Ovary (tissue), 9 donors: ENCODE results near the gene GNAI3. TPM values are rescaled to one million over a fixed set of nuclear protein-coding genes. Genes with fewer than 3 reads are reported as not detected.

Source experiments
- DNase-seq, 5 donors: peaks; one replicate each; pipeline ENCODE4 v3.0.0-alpha.2; 2019 to 2020
- H3K27ac ChIP-seq, 2 donors: fragments of 200-600 bp; one replicate each; pipeline versions ENCODE4 v1.5.1 to v1.8.0; 2019 to 2022
- H3K27me3 ChIP-seq: fragments of 200-600 bp; one replicate; pipeline ENCODE4 v1.8.0; 2022
- H3K36me3 ChIP-seq: fragments of 200-600 bp; sonication (generic); one replicate; pipeline ENCODE4 v1.5.1; 2019
- H3K4me1 ChIP-seq: one replicate; pipeline ENCODE4 v1.8.1; 2013; ENCODE audit warnings: mild to moderate bottlenecking, moderate library complexity; ENCODE audit not compliant: insufficient read depth
- H3K4me3 ChIP-seq: fragments of 200-600 bp; sonication (generic); one replicate; pipeline ENCODE4 v1.5.1; 2017
- H3K9me3 ChIP-seq, 2 donors: fragments of 200-600 bp in 1 of 2; sonication (generic) in 1 of 2; one replicate each; pipeline versions ENCODE4 v1.5.1 to v1.8.1; 2013 to 2019; ENCODE audit warnings: mild to moderate bottlenecking in 1 of 2, moderate library complexity in 1 of 2
- EP300 ChIP-seq: sonication (generic); formaldehyde crosslinking; IDR thresholded peaks from one replicate; pipeline ENCODE4 v1.6.1; 2017; ENCODE audit warnings: antibody characterized with exemption
- POLR2A ChIP-seq: fragments of 450-650 bp; IDR thresholded peaks from one replicate; pipeline ENCODE4 v1.6.1; 2017; ENCODE audit warnings: antibody characterized with exemption, mild to moderate bottlenecking, moderate library complexity
- WGBS, 3 donors: extraction: QIAGEN DNeasy Blood & Tissue Kit in 1 of 3; methylation state at CpG; one replicate each; pipeline versions ENCODE4 v1.1.5 to v1.1.7; 2013 to 2017; 5-methylcytosine and 5-hydroxymethylcytosine counted together
- intact Hi-C, 4 donors: fragments of 100-400 bp; cut with DNase I; formaldehyde crosslinking; loops; one replicate each; pipeline versions ENCODE4 v1.11.0 to v1.15.1; 2022 to 2023
- polyA plus RNA-seq, 2 donors: library from polyadenylated mRNA; stranded (reverse); fragments of 200-250 nt in 1 of 2; fragments of 350-450 nt in 1 of 2; fragmentation: Illumina TruSeq in 1 of 2; extraction: RNeasy Lipid Tissue Mini Kit (QIAGEN cat#74804) in 1 of 2; gene quantifications; one replicate each; pipeline ENCODE4 v1.2.3, GENCODE V29; 2013 to 2014
- total RNA-seq, 7 donors: library from RNA; depleted of rRNA in 2 of 7; stranded (reverse); fragments of >200 nt in 2 of 7; fragmentation: NEBNext Ultra II Directional in 3 of 7; extraction: Animal tissue kit (Norgen Biotek cat#: 25700) in 3 of 7; gene quantifications; one replicate each; pipeline versions ENCODE4 v1.1.0 to v1.2.4, GENCODE V29; 2016 to 2023
- TF ChIP-seq, protein P1 (sequence below), 3 donors: fragments of 450-650 bp in 2 of 3; fragments of 200-600 bp in 1 of 3; IDR thresholded peaks; one replicate each; pipeline versions ENCODE4 v1.5.1 to v1.8.0; 2016 to 2022; ENCODE audit warnings: antibody characterized with exemption in 3 of 3, mild to moderate bottlenecking in 1 of 3
- donor health status: DM: no; HTN: no; CAD: no; lungs with moderate emphysema.
- donor health status: DM: no; HTN: no; CAD: no.
- donor health status: Bipolar disorder and iron deficiency.
- donor health status: DM: yes; HTN: yes; CAD: no.
- donor health status: DM: no; HTN: no; CAD: no.
- donor health status: DM: yes; HTN: yes; CAD: no.

Gene GNAI3
- total and polyA plus RNA-seq, 9 donors, result 3.0 to 6.2 (median 4.8) TPM

DNA sequence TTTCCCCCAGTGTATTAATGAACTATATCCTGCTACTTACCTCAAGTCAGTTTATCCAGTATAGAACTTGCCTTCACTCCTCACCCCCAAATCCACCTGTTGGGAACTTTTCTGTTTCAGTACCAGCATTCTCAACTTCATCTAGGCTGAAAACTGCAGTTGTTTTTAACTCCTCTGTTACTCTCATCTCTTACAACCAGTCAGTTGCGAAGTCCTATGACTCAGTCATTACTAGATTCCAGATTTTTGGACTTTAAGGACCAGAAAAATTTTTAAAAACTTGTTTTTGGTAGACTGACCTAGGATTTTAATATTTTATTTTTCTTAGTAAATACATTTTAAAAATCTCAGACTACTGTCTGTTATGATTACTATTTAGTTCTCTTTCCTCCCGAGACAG lies 8.1 kb downstream of the GNAI3 start:
- no peaks in the 10 kb centered on the region for H3K9me3 ChIP-seq

DNA sequence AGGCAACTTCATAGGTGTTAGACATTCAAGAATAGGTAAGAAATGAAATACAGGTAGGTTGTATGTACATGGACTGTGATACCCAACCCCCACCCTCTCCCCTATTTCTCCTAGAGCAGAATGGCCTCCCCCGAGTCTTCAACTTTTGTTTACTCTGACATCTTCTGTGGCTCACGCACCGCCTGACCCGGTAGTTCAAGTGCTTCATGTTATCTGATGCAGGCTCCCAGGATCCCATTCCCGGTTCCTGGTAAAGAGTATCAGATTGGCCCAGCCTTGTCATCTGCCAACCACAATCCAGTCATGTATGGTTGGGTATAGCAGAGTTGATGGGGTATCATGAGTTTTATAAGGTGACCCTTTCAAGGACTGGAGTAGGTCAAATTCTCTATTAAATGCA lies 9.1 kb downstream of the GNAI3 start:
- WGBS, 3 donors, result 94 to 96% (median 95%) methylated on average over 5 of the region's 5 CpGs
- H3K4me1 ChIP-seq, result peaks cover 3% of the 10 kb centered on the region

More for the DNA sequence above, 8.1 kb downstream of the GNAI3 start:
- no peak for TF ChIP-seq EP300
- no peak for TF ChIP-seq POLR2A
- TF ChIP-seq, protein P1, sequence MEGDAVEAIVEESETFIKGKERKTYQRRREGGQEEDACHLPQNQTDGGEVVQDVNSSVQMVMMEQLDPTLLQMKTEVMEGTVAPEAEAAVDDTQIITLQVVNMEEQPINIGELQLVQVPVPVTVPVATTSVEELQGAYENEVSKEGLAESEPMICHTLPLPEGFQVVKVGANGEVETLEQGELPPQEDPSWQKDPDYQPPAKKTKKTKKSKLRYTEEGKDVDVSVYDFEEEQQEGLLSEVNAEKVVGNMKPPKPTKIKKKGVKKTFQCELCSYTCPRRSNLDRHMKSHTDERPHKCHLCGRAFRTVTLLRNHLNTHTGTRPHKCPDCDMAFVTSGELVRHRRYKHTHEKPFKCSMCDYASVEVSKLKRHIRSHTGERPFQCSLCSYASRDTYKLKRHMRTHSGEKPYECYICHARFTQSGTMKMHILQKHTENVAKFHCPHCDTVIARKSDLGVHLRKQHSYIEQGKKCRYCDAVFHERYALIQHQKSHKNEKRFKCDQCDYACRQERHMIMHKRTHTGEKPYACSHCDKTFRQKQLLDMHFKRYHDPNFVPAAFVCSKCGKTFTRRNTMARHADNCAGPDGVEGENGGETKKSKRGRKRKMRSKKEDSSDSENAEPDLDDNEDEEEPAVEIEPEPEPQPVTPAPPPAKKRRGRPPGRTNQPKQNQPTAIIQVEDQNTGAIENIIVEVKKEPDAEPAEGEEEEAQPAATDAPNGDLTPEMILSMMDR (IDR thresholded peaks at IDR 0.05), result no peak
- intact Hi-C loops, result loop anchor here in 1 of 4 donors (10.0 kb wide), 1 partner anchor 428 kb away; the partner anchor contains the start of gene AHCYL1
- DNase-seq, result no peak
- Histone ChIP-seq H3K27me3 (no peaks in the 10 kb centered on the region), H3K27ac (no peak overlapping the region), H3K4me3 (no peak overlapping the region), H3K4me1 (peaks cover 3% of the 10 kb centered on the region), H3K36me3 (no peaks in the 10 kb centered on the region)
- 93 to 95% (median 94%) methylated on average over 2 of the region's 2 CpGs for WGBS, 3 donors

DNA sequence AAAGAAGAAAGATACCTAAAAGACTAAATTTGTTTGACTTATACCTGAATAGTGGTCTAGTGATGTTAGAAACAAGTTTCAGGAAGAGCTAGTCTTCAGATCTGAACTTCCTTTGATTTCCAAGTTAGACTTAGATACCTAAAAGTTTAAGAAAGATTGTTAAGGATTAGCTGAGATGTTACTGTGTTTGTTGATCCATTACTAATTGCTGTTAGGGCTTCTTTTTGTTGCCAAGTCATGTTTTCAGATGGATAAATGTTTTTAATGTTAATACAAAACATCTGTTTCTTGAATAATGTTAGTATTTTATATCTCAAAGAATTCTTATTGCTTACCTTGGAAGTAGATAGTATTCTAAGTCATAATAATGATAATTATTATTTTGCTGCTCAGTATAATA lies 11.6 kb downstream of the GNAI3 start:
- H3K27me3 ChIP-seq, result no peaks in the 10 kb centered on the region
- no peak for TF ChIP-seq POLR2A
- H3K9me3 ChIP-seq, result no peaks in the 10 kb centered on the region
- intact Hi-C loops, result loop anchor here in 1 of 4 donors (10.0 kb wide), 1 partner anchor 425 kb away; the partner anchor contains the start of gene AHCYL1
- no peak overlapping the region for H3K4me3 ChIP-seq
- H3K36me3 ChIP-seq, result no peaks in the 10 kb centered on the region
- H3K27ac ChIP-seq, result no peak overlapping the region
- no peak for DNase-seq
- peaks cover 6% of the 10 kb centered on the region for H3K4me1 ChIP-seq

More for the DNA sequence above, 9.1 kb downstream of the GNAI3 start:
- TF ChIP-seq EP300 (no peak), POLR2A (no peak)
- TF ChIP-seq, protein P1 (IDR thresholded peaks at IDR 0.05), result no peak
- no peaks in the 10 kb centered on the region for H3K36me3 ChIP-seq
- H3K4me3 ChIP-seq, result no peak overlapping the region
- DNase-seq, result no peak
- H3K9me3 ChIP-seq, result no peaks in the 10 kb centered on the region
- no peak overlapping the region for H3K27ac ChIP-seq
- H3K27me3 ChIP-seq, result no peaks in the 10 kb centered on the region
- intact Hi-C loops, result loop anchor here in 1 of 4 donors (10.0 kb wide), 1 partner anchor 427 kb away; the partner anchor contains the start of gene AHCYL1

- TF ChIP-seq EP300 (no peak), POLR2A (no peak)
- TF ChIP-seq, protein P1 (IDR thresholded peaks at IDR 0.05), result no peak
- intact Hi-C loops, result no loop called here
- no peak overlapping the region for H3K27ac ChIP-seq
- no peaks in the 10 kb centered on the region for H3K9me3 ChIP-seq
- peaks cover 4% of the 10 kb centered on the region for H3K4me1 ChIP-seq
- no peak for DNase-seq
- H3K36me3 ChIP-seq, result no peaks in the 10 kb centered on the region
- H3K27me3 ChIP-seq, result no peaks in the 10 kb centered on the region
- 87 to 92% (median 88%) methylated on average over 7 of the region's 7 CpGs for WGBS, 3 donors
- no peak overlapping the region for H3K4me3 ChIP-seq
These were observed 15.9 kb downstream of the GNAI3 start for GRCh38 chr1:109564194-109564878.

DNA sequence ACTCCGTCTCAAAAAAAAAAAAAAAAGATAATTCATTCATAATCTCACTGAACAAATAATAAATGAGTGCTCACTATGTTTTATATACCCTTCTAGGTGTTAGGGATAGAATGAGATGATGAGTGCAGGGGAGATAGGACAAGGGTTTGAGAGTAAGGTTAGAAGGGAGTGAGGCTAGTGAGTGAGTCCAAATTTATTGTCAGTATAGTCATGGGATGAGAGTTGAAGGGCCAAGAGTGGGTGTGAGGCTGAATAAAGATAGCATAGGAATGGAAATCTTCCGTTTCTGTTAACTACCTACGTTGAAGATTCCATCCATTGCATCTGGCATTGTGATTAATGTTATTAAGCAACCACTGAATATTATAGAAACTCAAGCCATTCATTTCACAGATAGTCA lies 16.8 kb downstream of the GNAI3 start:
- no peaks in the 10 kb centered on the region for H3K27me3 ChIP-seq
- no peaks in the 10 kb centered on the region for H3K36me3 ChIP-seq
- intact Hi-C loops, result no loop called here
- H3K4me3 ChIP-seq, result no peak overlapping the region
- 85 to 94% (median 87%) methylated on average over 3 of the region's 3 CpGs for WGBS, 3 donors
- peaks cover 4% of the 10 kb centered on the region for H3K4me1 ChIP-seq
- no peaks in the 10 kb centered on the region for H3K9me3 ChIP-seq
- no peak for DNase-seq
- TF ChIP-seq POLR2A, result no peak
- no peak for TF ChIP-seq EP300
- TF ChIP-seq, protein P1 (IDR thresholded peaks at IDR 0.05), result no peak
- H3K27ac ChIP-seq, result no peak overlapping the region
